NCI-H345 (cell line): Measurements from ENCODE around the gene TMTC2.
"Not testable (repeated sequence)": the region's sequence is repeated elsewhere in the genome, so short reads cannot be mapped to it uniquely, and the experiment has no call there.

Experiments used
- DNase-seq: peaks from one replicate; lab custom pipeline; 2025; lab: John Stamatoyannopoulos, UW

TMTC2 gene

GRCh38 chr12:83082690-83083276 lies 396.1 kb downstream of the TMTC2 start:
- DNase-seq: no peak

GRCh38 chr12:83083616-83084015 lies 396.9 kb downstream of the TMTC2 start:
- no peak for DNase-seq

- no peak for DNase-seq
Measured at GRCh38 chr12:83084516-83085234, 398.0 kb downstream of the TMTC2 start.

- no peak for DNase-seq
Measured at GRCh38 chr12:83086023-83086422, 399.3 kb downstream of the TMTC2 start.

- no peak for DNase-seq
Measured at GRCh38 chr12:83089575-83089974, 402.9 kb downstream of the TMTC2 start.

GRCh38 chr12:83092129-83092528 lies 405.4 kb downstream of the TMTC2 start:
- DNase-seq: no peak

GRCh38 chr12:83092606-83093005 lies 405.9 kb downstream of the TMTC2 start:
- DNase-seq: no peak

- DNase-seq: no peak
Measured at GRCh38 chr12:83093426-83093825, 406.7 kb downstream of the TMTC2 start.

GRCh38 chr12:83097643-83098342 lies 411.1 kb downstream of the TMTC2 start:
- DNase-seq: no peak

- DNase-seq: no peak
Measured at GRCh38 chr12:83099436-83099835, 412.7 kb downstream of the TMTC2 start.

- no peak for DNase-seq
Measured at GRCh38 chr12:83102499-83102898, 415.8 kb downstream of the TMTC2 start.

GRCh38 chr12:83106873-83107272 lies 420.2 kb downstream of the TMTC2 start:
- no peak for DNase-seq

GRCh38 chr12:83110424-83110823 lies 423.7 kb downstream of the TMTC2 start:
- no peak for DNase-seq

- DNase-seq: no peak
Measured at GRCh38 chr12:83113945-83114344, 427.2 kb downstream of the TMTC2 start.

GRCh38 chr12:83114966-83115365 lies 428.3 kb downstream of the TMTC2 start:
- DNase-seq: no peak

GRCh38 chr12:83117926-83118325 lies 431.2 kb downstream of the TMTC2 start:
- DNase-seq: not testable (repeated sequence)

- no peak for DNase-seq
Measured at GRCh38 chr12:83121897-83122622, 435.4 kb downstream of the TMTC2 start.

- no peak for DNase-seq
Measured at GRCh38 chr12:83122623-83122934, 435.9 kb downstream of the TMTC2 start.

- DNase-seq: no peak
Measured at GRCh38 chr12:83123039-83123438, 436.3 kb downstream of the TMTC2 start.

- no peak for DNase-seq
Measured at GRCh38 chr12:83128540-83128939, 441.8 kb downstream of the TMTC2 start.

- no peak for DNase-seq
Measured at GRCh38 chr12:83130178-83130577, 443.5 kb downstream of the TMTC2 start.

- DNase-seq: no peak
Measured at GRCh38 chr12:83132360-83132759, 445.7 kb downstream of the TMTC2 start.

- no peak for DNase-seq
Measured at GRCh38 chr12:83136411-83136810, 449.7 kb downstream of the TMTC2 start.
